NCI-H524 (cell line): ENCODE data around the gene IL5.
A peak's percentile ranks its signal among the peaks of the same experiment; 100 is the strongest.
"Not testable (repeated sequence)": the region's sequence is repeated elsewhere in the genome, so short reads cannot be mapped to it uniquely, and the experiment has no call there.

Experiments used
- DNase-seq, 2 experiments: peaks; one replicate each; lab custom pipeline; 2025; lab: John Stamatoyannopoulos, UW

Gene IL5

DNA sequence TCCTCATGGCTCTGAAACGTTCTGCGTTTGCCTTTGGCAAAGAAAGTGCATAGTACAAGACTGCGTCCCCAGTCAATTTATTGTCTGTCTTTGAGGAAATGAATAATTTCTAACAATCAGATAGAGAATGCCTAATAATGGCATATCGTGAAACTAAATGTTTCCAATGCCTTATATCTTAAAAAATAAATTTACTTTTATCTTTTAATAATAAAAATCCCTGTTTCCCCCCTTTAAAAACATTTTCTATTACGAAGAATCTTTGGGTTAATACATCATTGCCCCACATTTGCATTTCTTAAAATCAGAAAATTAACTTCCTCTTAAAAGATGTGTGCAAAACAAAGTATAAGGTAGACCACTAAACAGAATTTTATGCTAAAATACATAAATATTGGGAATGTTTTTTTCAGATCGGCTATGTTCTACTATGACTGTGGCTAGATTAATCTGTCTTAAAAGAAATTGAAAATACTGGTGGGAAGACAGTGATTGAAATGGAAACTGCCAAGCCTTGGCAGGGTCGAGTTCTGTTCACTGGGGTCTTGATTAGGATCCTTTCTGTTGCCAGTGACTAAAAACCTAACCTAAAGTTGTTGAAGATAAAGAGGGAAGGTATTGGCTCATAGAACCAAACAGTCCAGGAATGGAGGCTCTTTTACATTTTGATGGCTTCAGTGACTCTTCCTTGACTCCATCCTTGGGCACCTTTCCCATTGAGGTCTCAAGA lies at the start of gene IL5:
TSS of gene IL5 (minus strand) at position 51 of the 730 bp plus-strand sequence. CDS start at position 7, 44 bp downstream.
- no peak for DNase-seq

DNA sequence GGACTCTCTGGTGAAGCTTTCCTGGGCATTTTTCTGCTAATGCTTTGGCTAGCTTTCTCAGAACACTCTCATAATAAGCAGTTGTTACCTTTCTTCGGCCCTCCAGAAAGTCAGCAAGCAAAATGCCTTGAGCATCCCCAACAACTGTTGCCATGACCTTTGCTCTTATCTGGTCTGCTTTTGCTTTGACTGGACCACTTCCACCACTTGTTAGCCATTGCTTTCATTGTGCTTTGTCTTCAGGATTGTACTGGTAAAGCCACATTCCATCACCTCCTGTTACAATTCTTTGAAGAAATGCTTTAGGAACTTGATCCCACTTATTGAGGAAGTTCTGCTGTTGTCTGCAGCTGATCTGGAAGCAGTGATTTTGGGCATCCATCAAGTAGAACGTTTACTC lies 49.2 kb upstream of the IL5 start:
- DNase-seq = no peak

- DNase-seq = no peak
These were observed 47.8 kb upstream of the IL5 start for GRCh38 chr5:132591145-132591544.

DNA sequence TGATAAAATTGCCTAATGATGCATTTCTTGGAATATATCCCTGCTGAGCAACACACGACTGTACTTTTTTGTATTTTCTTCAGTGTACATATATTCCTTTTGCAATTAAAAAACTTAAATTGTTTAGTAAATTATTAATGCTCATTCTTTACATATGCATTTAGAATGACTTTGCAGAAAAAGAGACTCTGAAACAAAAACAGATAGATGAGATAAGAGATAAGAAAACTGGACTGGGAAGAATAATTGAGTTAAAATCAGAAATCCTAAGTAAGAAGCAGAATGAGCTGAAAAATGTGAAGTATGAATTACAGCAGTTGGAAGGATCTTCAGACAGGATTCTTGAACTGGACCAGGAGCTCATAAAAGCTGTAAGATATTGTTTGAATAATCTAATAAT lies 46.1 kb upstream of the IL5 start:
- DNase-seq = no peak

- no peak for DNase-seq
These were observed 42.7 kb upstream of the IL5 start for GRCh38 chr5:132586063-132586462.

DNA sequence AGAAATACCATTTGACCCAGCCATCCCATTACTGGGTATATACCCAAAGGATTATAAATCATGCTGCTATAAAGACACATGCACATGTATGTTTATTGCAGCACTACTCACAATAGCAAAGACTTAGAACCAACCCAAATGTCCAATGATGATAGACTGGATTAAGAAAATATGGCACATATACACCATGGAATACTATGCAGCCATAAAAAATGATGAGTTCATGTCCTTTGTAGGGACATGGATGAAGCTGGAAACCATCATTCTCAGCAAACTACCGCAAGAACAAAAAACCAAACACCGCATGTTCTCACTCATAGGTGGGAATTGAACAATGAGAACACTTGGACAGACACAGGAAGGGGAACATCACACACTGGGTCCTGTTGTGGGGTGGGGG lies 41.2 kb upstream of the IL5 start:
- DNase-seq = not testable (repeated sequence)

- DNase-seq = no peak
These were observed 32.8 kb upstream of the IL5 start for GRCh38 chr5:132576123-132576522.

DNA sequence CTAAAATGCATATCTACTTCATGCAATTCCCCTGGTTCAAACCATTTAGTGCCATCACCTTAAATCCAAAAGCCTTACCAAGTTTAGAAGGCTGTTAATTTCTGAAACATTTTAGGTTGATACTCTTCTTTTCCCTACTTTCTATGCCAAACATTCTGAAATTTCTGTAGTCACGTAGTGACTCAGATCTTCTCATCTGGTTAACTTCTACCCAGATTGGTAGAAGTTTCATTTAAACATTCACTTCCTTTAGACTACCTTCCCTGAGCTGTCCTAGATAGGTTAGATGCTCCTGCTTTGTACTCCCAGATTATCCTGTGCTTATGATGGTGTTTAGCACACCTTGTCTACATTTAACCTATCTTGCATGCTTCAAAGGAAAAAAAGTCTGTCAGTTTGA lies 23.3 kb upstream of the IL5 start:
- no peak for DNase-seq

DNA sequence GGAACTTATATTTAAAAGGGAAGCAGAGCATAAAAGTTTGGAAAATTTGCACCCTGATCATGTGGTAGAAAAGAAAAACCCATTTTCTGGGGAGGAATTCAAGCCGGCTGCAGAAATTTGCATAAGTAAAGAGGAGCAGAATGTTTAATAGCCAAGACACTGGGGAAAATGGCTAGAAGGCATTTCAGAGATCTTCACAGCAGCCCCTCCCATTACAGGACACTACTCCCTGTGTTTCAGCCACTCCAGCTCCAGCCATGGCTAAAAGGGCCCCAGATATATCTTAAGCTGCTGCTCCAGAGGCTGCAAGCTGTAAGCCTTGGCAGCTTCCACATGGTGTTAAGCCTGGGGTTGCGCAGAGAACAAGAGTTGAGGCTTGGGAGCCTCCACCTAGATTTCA lies 21.2 kb upstream of the IL5 start:
- not testable (repeated sequence) for DNase-seq

DNA sequence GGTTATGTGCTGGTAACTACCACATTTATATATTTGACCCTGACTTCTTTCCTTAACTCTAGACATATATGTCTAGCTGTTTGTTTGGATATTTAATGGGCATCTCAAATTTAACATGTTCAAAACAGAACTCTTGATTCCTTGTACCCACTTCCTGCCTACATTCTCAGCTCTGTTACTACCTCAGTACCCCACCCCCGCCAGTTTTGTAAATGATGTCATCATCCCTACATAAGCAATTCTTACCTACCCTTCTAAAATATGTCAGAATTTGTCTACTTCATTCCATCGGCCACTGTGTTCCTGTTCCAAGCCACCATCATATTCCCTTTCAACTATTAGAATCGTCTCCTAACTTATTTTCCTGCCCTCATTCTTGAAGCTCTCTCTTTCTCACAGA lies 18.3 kb upstream of the IL5 start:
- no peak for DNase-seq

- no peak for DNase-seq
These were observed 16.2 kb upstream of the IL5 start for GRCh38 chr5:132559383-132560060.

DNA sequence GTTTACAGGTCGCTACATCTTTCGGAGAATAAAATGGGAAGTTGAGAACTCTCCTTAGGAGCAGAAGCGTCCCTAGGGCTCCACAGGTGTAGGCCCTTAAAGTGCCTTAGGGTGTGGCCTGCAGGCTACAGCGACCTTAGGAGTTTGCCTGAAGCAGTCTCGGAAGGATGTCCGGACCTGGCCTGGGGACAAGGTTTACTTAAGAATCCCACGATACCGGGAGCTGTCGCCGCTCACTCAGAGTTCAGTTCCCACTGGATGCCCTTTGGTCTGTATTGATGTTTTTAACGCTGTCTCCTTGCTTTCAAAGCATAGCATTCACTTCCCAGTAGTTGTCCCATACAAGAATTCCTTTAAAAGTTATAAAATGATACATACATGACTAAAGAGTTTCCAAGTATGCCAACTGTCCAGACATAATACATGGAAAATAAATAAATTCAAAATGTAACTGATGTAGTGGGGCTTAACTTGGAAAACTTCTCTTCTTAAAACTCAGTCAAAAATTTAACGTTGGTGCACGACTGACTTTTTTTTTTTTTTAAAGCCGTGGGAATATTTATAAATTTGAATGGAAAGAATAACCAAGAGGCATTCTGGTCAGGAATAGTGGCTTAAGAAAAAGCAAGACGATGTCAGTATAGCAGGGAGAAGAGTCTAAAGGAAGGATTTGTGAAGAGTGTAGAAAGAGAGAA lies 14.3 kb upstream of the IL5 start:
- peak; percentile 5 to 42 for DNase-seq

DNA sequence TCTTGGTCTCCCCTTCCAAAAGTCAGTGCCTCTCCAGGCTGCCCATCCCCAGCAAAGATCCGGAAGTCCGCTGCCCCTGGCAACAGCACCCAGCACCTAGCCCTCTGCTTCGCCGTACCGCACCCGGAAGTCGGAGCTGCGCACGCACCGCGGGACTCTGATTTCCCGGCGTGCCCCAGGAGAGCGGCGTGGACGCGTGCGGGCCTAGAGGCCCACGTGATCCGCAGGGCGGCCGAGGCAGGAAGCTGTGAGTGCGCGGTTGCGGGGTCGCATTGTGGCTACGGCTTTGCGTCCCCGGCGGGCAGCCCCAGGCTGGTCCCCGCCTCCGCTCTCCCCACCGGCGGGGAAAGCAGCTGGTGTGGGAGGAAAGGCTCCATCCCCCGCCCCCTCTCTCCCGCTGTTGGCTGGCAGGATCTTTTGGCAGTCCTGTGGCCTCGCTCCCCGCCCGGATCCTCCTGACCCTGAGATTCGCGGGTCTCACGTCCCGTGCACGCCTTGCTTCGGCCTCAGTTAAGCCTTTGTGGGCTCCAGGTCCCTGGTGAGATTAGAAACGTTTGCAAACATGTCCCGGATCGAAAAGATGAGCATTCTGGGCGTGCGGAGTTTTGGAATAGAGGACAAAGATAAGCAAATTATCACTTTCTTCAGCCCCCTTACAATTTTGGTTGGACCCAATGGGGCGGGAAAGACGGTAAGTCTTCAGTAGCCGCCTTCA lies 13.6 kb upstream of the IL5 start, which contains the start of gene RAD50:
TSS of gene RAD50 (plus strand) at position 215 of the 715 bp plus-strand sequence. CDS start at position 563, 348 bp downstream.
- DNase-seq = peak; percentile 88 to 92

DNA sequence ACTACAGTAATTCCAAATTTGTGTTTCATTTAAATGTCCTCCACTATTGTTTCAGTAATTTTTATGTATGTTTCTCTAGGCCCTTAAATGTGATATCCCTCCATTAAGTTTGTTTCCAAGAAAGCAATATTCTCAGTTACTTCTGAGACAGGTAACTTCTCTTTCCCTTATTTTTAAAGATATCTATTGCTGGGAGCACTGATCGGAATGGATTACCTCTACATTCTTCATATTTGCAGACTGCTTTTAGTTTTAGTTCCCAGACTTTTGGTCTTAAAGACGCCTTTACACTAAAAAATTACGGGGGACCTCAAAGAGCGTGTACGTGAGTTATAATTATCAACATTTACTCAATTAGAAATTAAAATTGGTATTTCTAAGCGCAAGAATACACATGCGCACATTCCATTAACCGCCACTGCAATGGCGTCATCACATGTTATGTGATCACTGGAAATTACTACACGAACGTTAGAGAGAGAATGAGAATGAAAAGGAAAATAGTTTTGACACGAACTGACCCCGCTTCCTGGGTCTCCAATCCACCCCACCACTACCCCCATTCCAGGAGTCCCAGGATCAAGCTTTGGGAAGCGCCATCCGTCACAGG lies 12.9 kb upstream of the IL5 start:
- DNase-seq = no peak

GRCh38 chr5:132549576-132549975 lies 6.3 kb upstream of the IL5 start:
- no peak for DNase-seq

DNA sequence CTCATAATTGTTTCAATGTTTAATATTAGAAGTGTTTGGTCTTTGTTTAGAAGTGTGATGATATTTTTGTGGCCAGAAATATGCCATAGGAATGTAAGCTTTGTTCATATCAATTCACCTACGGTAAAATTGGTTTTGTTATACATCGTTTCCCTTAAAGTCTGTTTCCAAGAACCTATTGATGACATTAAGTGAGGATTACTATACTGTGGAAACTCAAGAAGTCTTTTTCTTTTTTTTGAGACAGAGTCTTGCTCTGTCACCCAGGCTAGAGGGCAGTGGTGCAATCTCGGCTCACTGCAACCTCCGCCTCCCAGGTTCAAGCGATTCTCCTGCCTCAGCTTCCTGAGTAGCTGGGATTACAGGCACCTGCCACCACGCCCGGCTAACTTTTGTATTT lies 5.5 kb upstream of the IL5 start:
- not testable (repeated sequence) for DNase-seq

GRCh38 chr5:132547269-132547668 lies 3.9 kb upstream of the IL5 start:
- DNase-seq = no peak

DNA sequence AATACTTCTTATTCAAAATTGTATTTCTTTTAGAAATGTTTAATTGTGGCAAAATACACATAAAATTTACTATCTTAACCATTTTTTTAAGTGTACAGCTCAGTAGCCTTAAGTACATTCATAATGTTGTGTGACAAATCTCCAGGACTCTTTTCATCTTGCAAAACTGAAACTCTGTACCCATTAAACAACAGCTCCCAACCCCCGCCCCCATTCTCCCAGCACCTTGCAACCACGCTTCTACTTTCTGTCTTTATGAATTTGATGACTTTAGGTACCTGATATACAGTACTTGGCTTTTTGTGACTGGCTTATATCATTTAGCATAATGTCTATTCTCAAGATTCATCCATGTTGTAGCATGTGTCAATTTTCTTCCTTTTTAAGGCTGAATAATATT lies 2.8 kb upstream of the IL5 start:
- no peak for DNase-seq

GRCh38 chr5:132540764-132541163 lies 2.6 kb downstream of the IL5 start:
- no peak for DNase-seq

DNA sequence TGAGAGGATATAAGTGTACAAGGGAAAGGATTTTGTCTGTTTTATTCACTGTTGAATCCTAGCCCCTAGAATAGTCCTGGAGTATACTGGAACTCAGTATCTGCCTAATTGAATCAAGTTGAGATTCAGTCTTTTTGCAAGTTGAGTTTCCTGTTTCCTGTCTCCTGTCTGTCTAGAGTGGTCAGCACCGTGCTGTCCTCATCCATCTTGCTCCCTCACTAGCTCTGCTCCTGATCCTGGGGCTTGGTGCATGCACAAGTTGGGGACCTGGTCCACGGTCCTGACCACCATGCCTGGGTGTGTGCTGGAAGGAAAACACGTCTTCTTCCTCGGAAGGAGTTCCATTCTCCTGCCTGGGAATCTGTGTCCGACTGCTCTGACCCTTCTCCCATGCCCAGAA lies 3.2 kb downstream of the IL5 start:
- no peak for DNase-seq

DNA sequence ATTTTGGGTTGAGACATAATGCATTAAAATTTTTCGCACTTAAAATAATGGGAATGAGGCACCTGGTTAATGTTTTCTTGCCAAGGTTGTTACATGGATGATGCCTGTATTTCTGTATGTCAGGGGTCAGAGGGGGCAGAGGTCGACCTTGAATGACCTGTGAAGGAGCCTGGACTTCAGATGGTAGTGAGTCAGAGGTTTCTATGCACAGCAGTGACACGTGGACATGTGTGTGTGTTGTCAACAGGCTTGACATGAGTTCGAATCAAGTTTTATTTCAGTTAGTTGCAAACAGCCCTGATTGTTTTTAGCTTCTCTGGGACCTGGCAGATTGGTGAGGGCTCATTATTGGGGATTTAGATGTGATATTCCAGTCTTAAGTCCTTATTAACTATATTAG lies 3.6 kb downstream of the IL5 start:
- no peak for DNase-seq

GRCh38 chr5:132530946-132531345 lies 12.4 kb downstream of the IL5 start:
- DNase-seq = no peak
